Measurements from ENCODE around the gene NTM.

DNA sequence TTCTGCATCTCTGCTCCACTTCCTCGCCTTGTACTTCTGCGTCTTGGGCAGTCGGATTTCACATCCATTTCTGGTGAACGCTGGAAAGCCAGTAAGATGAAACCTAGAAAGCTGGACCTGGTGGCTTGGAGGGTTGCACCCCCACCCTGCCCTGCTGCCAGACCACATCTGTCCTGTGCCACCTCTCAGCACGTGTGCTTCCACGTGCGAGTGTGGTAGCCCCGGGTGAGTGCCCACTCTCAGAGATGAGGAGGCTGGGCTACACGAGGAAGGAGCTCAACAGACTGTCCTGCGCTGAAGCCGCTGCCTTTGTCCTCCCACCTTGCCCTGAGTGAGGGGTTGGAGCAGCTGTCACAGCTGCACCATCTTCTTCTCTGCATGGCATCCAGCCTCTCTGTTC is 77.5 kb downstream of the NTM start:
- TF ChIP-seq POLR2AphosphoS5 (IDR thresholded peaks at IDR 0.05; ENCODE audit: insufficient read depth, low read depth, low read length) (no peak), EZH2 (IDR thresholded peaks at IDR 0.05; ENCODE audit: borderline replicate concordance, low read depth, low read length, severe bottlenecking) (no peak), POLR2A (IDR thresholded peaks at IDR 0.05; ENCODE audit: low read depth, low read length) (no peak), MYC (IDR thresholded peaks at IDR 0.05; ENCODE audit: low read depth, low read length) (no peak), GATA2 (IDR thresholded peaks at IDR 0.05; ENCODE audit: insufficient read depth, insufficient read length, low read depth, low read length) (no peak)
- TF ChIP-seq, protein P1, sequence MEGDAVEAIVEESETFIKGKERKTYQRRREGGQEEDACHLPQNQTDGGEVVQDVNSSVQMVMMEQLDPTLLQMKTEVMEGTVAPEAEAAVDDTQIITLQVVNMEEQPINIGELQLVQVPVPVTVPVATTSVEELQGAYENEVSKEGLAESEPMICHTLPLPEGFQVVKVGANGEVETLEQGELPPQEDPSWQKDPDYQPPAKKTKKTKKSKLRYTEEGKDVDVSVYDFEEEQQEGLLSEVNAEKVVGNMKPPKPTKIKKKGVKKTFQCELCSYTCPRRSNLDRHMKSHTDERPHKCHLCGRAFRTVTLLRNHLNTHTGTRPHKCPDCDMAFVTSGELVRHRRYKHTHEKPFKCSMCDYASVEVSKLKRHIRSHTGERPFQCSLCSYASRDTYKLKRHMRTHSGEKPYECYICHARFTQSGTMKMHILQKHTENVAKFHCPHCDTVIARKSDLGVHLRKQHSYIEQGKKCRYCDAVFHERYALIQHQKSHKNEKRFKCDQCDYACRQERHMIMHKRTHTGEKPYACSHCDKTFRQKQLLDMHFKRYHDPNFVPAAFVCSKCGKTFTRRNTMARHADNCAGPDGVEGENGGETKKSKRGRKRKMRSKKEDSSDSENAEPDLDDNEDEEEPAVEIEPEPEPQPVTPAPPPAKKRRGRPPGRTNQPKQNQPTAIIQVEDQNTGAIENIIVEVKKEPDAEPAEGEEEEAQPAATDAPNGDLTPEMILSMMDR (IDR thresholded peaks at IDR 0.05; ENCODE audit: extremely low read depth in 1 of 2, insufficient read depth in 1 of 2, low read depth in 1 of 2, low read length in 2 of 2) = no peak
- TF ChIP-seq, protein P2, sequence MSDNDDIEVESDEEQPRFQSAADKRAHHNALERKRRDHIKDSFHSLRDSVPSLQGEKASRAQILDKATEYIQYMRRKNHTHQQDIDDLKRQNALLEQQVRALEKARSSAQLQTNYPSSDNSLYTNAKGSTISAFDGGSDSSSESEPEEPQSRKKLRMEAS (IDR thresholded peaks at IDR 0.05; ENCODE audit: insufficient read depth, insufficient read length) = no peak

Data from endothelial cell of umbilical vein (primary cell).